IgD-negative memory B cell (primary cell): ENCODE measurements around the gene EHBP1. TPM values are rescaled to one million over a fixed set of nuclear protein-coding genes. Genes with fewer than 3 reads are reported as not detected.
"Not testable (repeated sequence)": the region's sequence is repeated elsewhere in the genome, so short reads cannot be mapped to it uniquely, and the experiment has no call there.

Experiments
- H3K27ac Mint-ChIP-seq, 3 donors: one replicate each; pipeline ENCODE4 v1.8.0; 2020 to 2022; ENCODE audit warnings: mild to moderate bottlenecking in 3 of 3, mixed read lengths in 3 of 3, moderate library complexity in 1 of 3
- H3K27me3 Mint-ChIP-seq: one replicate; pipeline ENCODE4 v1.8.0; 2021; ENCODE audit warnings: mixed read lengths
- H3K36me3 Mint-ChIP-seq: one replicate; pipeline ENCODE4 v1.8.0; 2020; ENCODE audit warnings: mild to moderate bottlenecking, mixed read lengths
- H3K4me1 Mint-ChIP-seq, 3 donors: one replicate each; pipeline ENCODE4 v1.8.0; 2020 to 2022; ENCODE audit warnings: mixed read lengths in 3 of 3, mild to moderate bottlenecking in 1 of 3
- H3K4me3 Mint-ChIP-seq, 4 donors: one replicate each; pipeline ENCODE4 v1.8.0; 2020 to 2022; ENCODE audit warnings: mild to moderate bottlenecking in 4 of 4, mixed read lengths in 4 of 4, moderate library complexity in 3 of 4
- H3K9me3 Mint-ChIP-seq, 3 donors: one replicate each; pipeline ENCODE4 v1.8.0; 2020 to 2021; ENCODE audit warnings: mixed read lengths in 3 of 3, mild to moderate bottlenecking in 1 of 3
- polyA plus RNA-seq: library from polyadenylated mRNA; unstranded; fragments of 300-500 nt; fragmentation: Illumina TruSeq; gene quantifications from one replicate; pipeline ENCODE4 v1.2.3, GENCODE V29; 2021

Gene EHBP1
- polyA plus RNA-seq, 1 donor from 2014 or later: 10.2 TPM

GRCh38 chr2:63064197-63064596, 358.7 kb downstream of the EHBP1 start:
- H3K27me3 Mint-ChIP-seq: peaks cover 26% of the 10 kb centered on the region
- no peak overlapping the region for H3K4me3 Mint-ChIP-seq
- H3K9me3 Mint-ChIP-seq: peaks cover 0 to 4% (median 3%) of the 10 kb centered on the region in 3 donors
- no peak overlapping the region for H3K27ac Mint-ChIP-seq
- H3K4me1 Mint-ChIP-seq: peaks cover 3 to 6% (median 4%) of the 10 kb centered on the region in 3 donors
- peaks cover 3% of the 10 kb centered on the region for H3K36me3 Mint-ChIP-seq

- peaks cover 0 to 4% (median 3%) of the 10 kb centered on the region in 3 donors for H3K9me3 Mint-ChIP-seq
- H3K4me3 Mint-ChIP-seq: no peak overlapping the region
- H3K36me3 Mint-ChIP-seq: peaks cover 3% of the 10 kb centered on the region
- peaks cover 24% of the 10 kb centered on the region for H3K27me3 Mint-ChIP-seq
- peaks cover 3 to 6% (median 4%) of the 10 kb centered on the region in 3 donors for H3K4me1 Mint-ChIP-seq
- peak overlapping the region in 1 of 3 donors; percentile 36 for H3K27ac Mint-ChIP-seq
These were observed 359.1 kb downstream of the EHBP1 start for GRCh38 chr2:63064661-63065060.

GRCh38 chr2:63066265-63066664, 360.8 kb downstream of the EHBP1 start:
- Mint-ChIP-seq H3K4me3 (no peak overlapping the region), H3K4me1 (no peaks in the 10 kb centered on the region), H3K27ac (no peak overlapping the region), H3K27me3 (peaks cover 16% of the 10 kb centered on the region), H3K9me3 (no peaks in the 10 kb centered on the region), H3K36me3 (no peaks in the 10 kb centered on the region)

- Mint-ChIP-seq H3K4me3 (no peak overlapping the region), H3K36me3 (no peaks in the 10 kb centered on the region), H3K4me1 (no peaks in the 10 kb centered on the region), H3K9me3 (no peaks in the 10 kb centered on the region), H3K27me3 (peaks cover 15% of the 10 kb centered on the region), H3K27ac (no peak overlapping the region)
These were observed 361.3 kb downstream of the EHBP1 start for GRCh38 chr2:63066838-63067237.

- H3K27ac Mint-ChIP-seq: no peak overlapping the region
- peaks cover 0 to 5% (median 0%) of the 10 kb centered on the region in 3 donors for H3K9me3 Mint-ChIP-seq
- H3K4me1 Mint-ChIP-seq: peaks cover 0 to 1% (median 0%) of the 10 kb centered on the region in 3 donors
- no peaks in the 10 kb centered on the region for H3K36me3 Mint-ChIP-seq
- peaks cover 1% of the 10 kb centered on the region for H3K27me3 Mint-ChIP-seq
- H3K4me3 Mint-ChIP-seq: no peak overlapping the region
These were observed 366.2 kb downstream of the EHBP1 start for GRCh38 chr2:63071664-63072063.

GRCh38 chr2:63073994-63074393, 368.5 kb downstream of the EHBP1 start:
- H3K9me3 Mint-ChIP-seq: peaks cover 0 to 5% (median 0%) of the 10 kb centered on the region in 3 donors
- peaks cover 0 to 1% (median 0%) of the 10 kb centered on the region in 3 donors for H3K4me1 Mint-ChIP-seq
- H3K4me3 Mint-ChIP-seq: no peak overlapping the region
- no peaks in the 10 kb centered on the region for H3K36me3 Mint-ChIP-seq
- no peak overlapping the region for H3K27ac Mint-ChIP-seq
- no peaks in the 10 kb centered on the region for H3K27me3 Mint-ChIP-seq

- not testable (repeated sequence) for H3K4me1 Mint-ChIP-seq, H3K4me3 Mint-ChIP-seq, H3K9me3 Mint-ChIP-seq, H3K36me3 Mint-ChIP-seq, H3K27ac Mint-ChIP-seq, H3K27me3 Mint-ChIP-seq
These were observed 368.9 kb downstream of the EHBP1 start for GRCh38 chr2:63074399-63074798.

GRCh38 chr2:63078852-63079606, 373.5 kb downstream of the EHBP1 start:
- Mint-ChIP-seq H3K27me3 (peaks cover 3% of the 10 kb centered on the region), H3K36me3 (no peaks in the 10 kb centered on the region), H3K9me3 (peaks cover 0 to 2% (median 0%) of the 10 kb centered on the region in 3 donors), H3K4me1 (peaks cover 0 to 1% (median 0%) of the 10 kb centered on the region in 3 donors), H3K4me3 (no peak overlapping the region), H3K27ac (no peak overlapping the region)

GRCh38 chr2:63081404-63081803, 375.9 kb downstream of the EHBP1 start:
- Mint-ChIP-seq H3K9me3 (peaks cover 0 to 2% (median 0%) of the 10 kb centered on the region in 3 donors), H3K4me1 (no peaks in the 10 kb centered on the region), H3K27me3 (peaks cover 3% of the 10 kb centered on the region), H3K4me3 (no peak overlapping the region), H3K36me3 (no peaks in the 10 kb centered on the region), H3K27ac (no peak overlapping the region)

GRCh38 chr2:63086687-63087086, 381.2 kb downstream of the EHBP1 start:
- H3K27me3 Mint-ChIP-seq: no peaks in the 10 kb centered on the region
- H3K9me3 Mint-ChIP-seq: peaks cover 0 to 5% (median 2%) of the 10 kb centered on the region in 3 donors
- H3K4me3 Mint-ChIP-seq: no peak overlapping the region
- no peak overlapping the region for H3K27ac Mint-ChIP-seq
- no peaks in the 10 kb centered on the region for H3K4me1 Mint-ChIP-seq
- no peaks in the 10 kb centered on the region for H3K36me3 Mint-ChIP-seq

GRCh38 chr2:63092401-63092800, 386.9 kb downstream of the EHBP1 start:
- Mint-ChIP-seq H3K36me3 (peaks cover 2% of the 10 kb centered on the region), H3K4me3 (no peak overlapping the region), H3K9me3 (peaks cover 0 to 2% (median 1%) of the 10 kb centered on the region in 3 donors), H3K27me3 (peaks cover 5% of the 10 kb centered on the region), H3K27ac (no peak overlapping the region), H3K4me1 (no peaks in the 10 kb centered on the region)

- peaks cover 0 to 2% (median 1%) of the 10 kb centered on the region in 3 donors for H3K9me3 Mint-ChIP-seq
- H3K27ac Mint-ChIP-seq: no peak overlapping the region
- no peak overlapping the region for H3K4me3 Mint-ChIP-seq
- H3K4me1 Mint-ChIP-seq: no peaks in the 10 kb centered on the region
- H3K36me3 Mint-ChIP-seq: peaks cover 2% of the 10 kb centered on the region
- peaks cover 5% of the 10 kb centered on the region for H3K27me3 Mint-ChIP-seq
These were observed 387.3 kb downstream of the EHBP1 start for GRCh38 chr2:63092857-63093256.

- Mint-ChIP-seq H3K4me1 (no peaks in the 10 kb centered on the region), H3K27me3 (peaks cover 5% of the 10 kb centered on the region), H3K9me3 (peaks cover 0 to 2% (median 1%) of the 10 kb centered on the region in 3 donors), H3K36me3 (peaks cover 2% of the 10 kb centered on the region), H3K4me3 (no peak overlapping the region), H3K27ac (no peak overlapping the region)
These were observed 388.0 kb downstream of the EHBP1 start for GRCh38 chr2:63093502-63093901.
